Body of pancreas (tissue), 4 donors: ENCODE measurements around the gene PDCD1. TPM values are rescaled to one million over a fixed set of nuclear protein-coding genes. Genes with fewer than 3 reads are reported as not detected.
"Not testable (repeated sequence)": the region's sequence is repeated elsewhere in the genome, so short reads cannot be mapped to it uniquely, and the experiment has no call there.

ENCODE experiments used
- ATAC-seq: fragments of 150-250 bp; one replicate; pipeline ENCODE4 v1.9.1; 2016
- DNase-seq, 4 donors: peaks; one replicate each; pipeline ENCODE4 v3.0.0-alpha.2; 2019
- H3K27ac ChIP-seq, 4 donors: fragments of 200-600 bp; sonication (generic); 1 replicate in 3 of 4; 2 replicates in 1 of 4; pipeline versions ENCODE4 v1.5.1 to v1.6.1; 2016 to 2019; ENCODE audit warnings: mild to moderate bottlenecking in 1 of 4, mixed read lengths in 1 of 4, moderate library complexity in 1 of 4
- H3K27me3 ChIP-seq, 2 donors: fragments of 200-600 bp; sonication (generic); one replicate each; pipeline ENCODE4 v1.6.0; 2016; ENCODE audit warnings: mild to moderate bottlenecking in 1 of 2
- H3K36me3 ChIP-seq, 2 donors: fragments of 200-600 bp; sonication (generic); replicated peaks in 1 of 2; 2 replicates each; pipeline ENCODE4 v1.5.1; 2016; ENCODE audit warnings: low read depth in 2 of 2; ENCODE audit not compliant: insufficient read depth in 1 of 2
- H3K4me1 ChIP-seq: fragments of 200-600 bp; sonication (generic); one replicate; pipeline ENCODE4 v1.6.0; 2016
- H3K4me3 ChIP-seq, 2 donors: fragments of 200-600 bp; sonication (generic); 1 replicate in 1 of 2; 2 replicates in 1 of 2; pipeline ENCODE4 v1.5.1; 2016 to 2019
- H3K9me3 ChIP-seq, 3 donors: fragments of 200-600 bp; sonication (generic); 1 replicate in 2 of 3; 2 replicates in 1 of 3; pipeline ENCODE4 v1.5.1; 2016
- CTCF ChIP-seq, 7 experiments: fragments of 450-650 bp in 4 of 7; fragments of 200-600 bp in 3 of 7; sonication (generic) in 3 of 7; IDR thresholded peaks; one replicate each; pipeline ENCODE4 v1.5.1; 2016 to 2019; ENCODE audit warnings: antibody characterized with exemption in 7 of 7
- POLR2A ChIP-seq, 3 donors: fragments of 450-650 bp; IDR thresholded peaks; one replicate each; pipeline ENCODE4 v1.6.1; 2016; ENCODE audit warnings: antibody characterized with exemption in 3 of 3, mild to moderate bottlenecking in 2 of 3
- WGBS, 2 donors: methylation state at CpG; one replicate each; pipeline ENCODE4 v1.1.5; 2017; 5-methylcytosine and 5-hydroxymethylcytosine counted together
- intact Hi-C: fragments of 100-400 bp; cut with DNase I; formaldehyde crosslinking; loops from one replicate; pipeline ENCODE4 v1.15.1; 2023
- total RNA-seq, 2 donors: library from RNA; depleted of rRNA; stranded (reverse); fragments of >200 nt; gene quantifications; one replicate each; pipeline ENCODE4 v1.1.0, GENCODE V29; 2016

PDCD1 gene
- total RNA-seq, 2 donors from 2014 or later, result 0.99 to 1.3 TPM

DNA sequence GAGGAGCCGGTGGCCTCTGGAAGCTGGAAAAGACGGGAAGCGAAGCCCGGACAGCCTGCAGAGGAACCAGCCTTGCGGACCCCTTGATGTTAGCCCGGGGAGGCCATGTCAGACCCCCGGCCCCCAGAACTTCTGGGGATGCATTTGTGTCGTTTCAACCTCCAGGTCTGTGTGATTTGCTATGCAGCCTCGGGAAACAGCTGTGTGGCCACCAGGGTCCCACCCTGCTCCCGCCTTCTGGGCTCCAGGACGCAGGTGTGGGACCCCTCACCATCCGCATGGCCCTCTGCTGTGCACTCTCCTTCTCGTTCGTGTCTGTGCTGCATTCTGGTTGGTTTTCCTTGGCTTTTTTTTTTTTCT, 36.5 kb downstream of the PDCD1 start:
- intact Hi-C loops, result no loop called here
- DNase-seq (peak in 1 of 4 donors; percentile 8), ATAC-seq (no peak)
- H3K27me3 ChIP-seq, result no peaks in the 10 kb centered on the region
- no peaks in the 10 kb centered on the region for H3K36me3 ChIP-seq
- WGBS, 2 donors, result 60 to 64% methylated on average over 12 to 14 of the region's 14 CpGs
- TF ChIP-seq CTCF (IDR thresholded peaks at IDR 0.05) (no peak), POLR2A (IDR thresholded peaks at IDR 0.05) (no peak)
- no peak overlapping the region for H3K4me3 ChIP-seq
- no peak overlapping the region for H3K27ac ChIP-seq
- H3K4me1 ChIP-seq, result peaks cover 6% of the 10 kb centered on the region
- peaks cover 0 to 8% (median 0%) of the 10 kb centered on the region in 3 donors for H3K9me3 ChIP-seq

DNA sequence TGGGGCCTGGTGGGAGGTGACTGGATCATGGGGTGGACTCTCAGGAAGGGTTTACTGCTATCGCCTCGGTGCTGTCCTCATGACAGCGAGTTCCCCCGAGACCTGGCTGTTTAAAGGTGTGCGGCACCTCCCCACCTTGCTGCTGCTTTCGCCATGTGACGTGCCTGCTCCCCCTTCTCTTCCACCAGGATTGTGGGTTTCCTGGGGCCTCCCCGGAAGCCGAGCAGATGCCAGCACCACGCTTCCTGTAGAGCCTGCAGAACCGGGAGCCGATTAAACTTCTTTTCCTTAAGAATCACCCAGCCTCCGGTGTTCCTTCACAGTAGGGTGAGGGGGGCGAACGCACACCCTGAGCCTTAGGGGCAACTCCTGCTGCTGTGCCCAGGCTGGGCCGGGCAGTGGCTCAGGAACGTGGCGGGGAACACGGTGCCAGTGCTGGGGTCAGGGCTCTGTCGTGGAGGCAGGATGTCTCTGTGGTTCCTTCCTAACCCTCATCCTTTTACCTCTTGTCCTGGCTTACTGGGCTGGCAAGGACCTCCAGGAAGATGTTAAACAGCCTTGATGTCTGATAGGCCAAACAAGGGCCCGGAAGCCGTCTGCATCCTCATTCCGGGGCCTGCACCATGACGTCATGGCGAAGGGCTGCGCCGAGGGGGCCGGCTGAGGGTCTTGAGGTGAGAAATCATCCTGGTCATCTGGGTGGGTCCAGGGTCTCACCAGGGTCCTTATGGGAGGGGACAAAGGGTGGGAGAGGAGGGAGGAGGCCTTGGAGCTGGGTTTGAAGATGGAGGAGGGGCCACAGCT, 37.0 kb downstream of the PDCD1 start:
- Histone ChIP-seq H3K27me3 (no peaks in the 10 kb centered on the region), H3K4me1 (peaks cover 6% of the 10 kb centered on the region), H3K36me3 (no peaks in the 10 kb centered on the region), H3K27ac (no peak overlapping the region), H3K9me3 (peaks cover 0 to 2% (median 0%) of the 10 kb centered on the region in 3 donors), H3K4me3 (no peak overlapping the region)
- TF ChIP-seq POLR2A (IDR thresholded peaks at IDR 0.05), result no peak
- TF ChIP-seq CTCF (IDR thresholded peaks at IDR 0.05), result no peak
- intact Hi-C loops, result no loop called here
- no peak for ATAC-seq
- WGBS, 2 donors, result 72 to 80% methylated on average over 19 to 28 of the region's 28 CpGs
- DNase-seq, result no peak

DNA sequence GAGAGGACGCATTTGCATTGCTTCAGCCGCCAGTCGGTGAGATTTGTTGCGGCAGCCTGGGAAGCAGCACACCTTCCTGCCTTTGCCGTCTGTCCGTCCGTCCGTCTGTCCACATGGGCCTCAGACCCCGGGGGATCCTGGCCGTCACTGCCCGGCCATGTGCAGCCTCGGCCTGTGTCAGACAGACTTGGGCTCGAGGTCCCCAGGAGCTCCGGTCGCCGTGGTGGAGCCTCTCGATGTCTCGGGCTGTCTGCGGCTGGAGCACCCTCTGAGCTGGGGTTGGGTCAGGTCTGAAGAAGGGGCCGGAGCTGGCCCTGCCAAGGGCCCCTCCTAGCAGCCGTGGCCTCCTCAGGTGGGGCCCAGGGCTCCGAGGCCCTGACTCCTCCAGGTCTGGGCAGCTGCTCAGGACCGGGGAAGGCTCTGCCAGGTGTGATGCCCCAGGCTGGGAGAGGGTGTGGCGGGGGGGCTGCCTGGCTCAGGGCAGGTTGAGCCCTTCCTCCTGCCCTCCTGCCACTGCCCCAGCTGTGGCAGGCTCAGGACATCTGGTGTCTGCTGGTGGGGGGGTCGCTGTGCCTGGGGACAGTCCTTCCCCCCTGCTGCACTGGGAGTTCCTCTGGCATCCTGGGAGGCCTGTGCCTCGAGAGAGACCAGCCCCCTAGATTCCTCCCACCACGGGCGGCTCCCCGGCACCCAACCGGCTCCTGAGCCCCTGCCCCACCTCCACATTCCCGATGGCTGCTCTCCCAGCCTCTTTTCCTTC, 37.9 kb downstream of the PDCD1 start:
- H3K27me3 ChIP-seq, result no peaks in the 10 kb centered on the region

GRCh38 chr2:241819947-241820624, 38.6 kb downstream of the PDCD1 start:
- H3K27ac ChIP-seq, H3K27me3 ChIP-seq, H3K4me1 ChIP-seq, DNase-seq, ATAC-seq, H3K9me3 ChIP-seq, intact Hi-C loops, H3K4me3 ChIP-seq, H3K36me3 ChIP-seq: not testable (repeated sequence)
- WGBS, 2 donors, result 86 to 87% methylated on average over 17 to 27 of the region's 27 CpGs

More for the DNA sequence above, 37.9 kb downstream of the PDCD1 start:
- no peak overlapping the region for H3K4me3 ChIP-seq
- no peaks in the 10 kb centered on the region for H3K36me3 ChIP-seq
- ATAC-seq (no peak), DNase-seq (no peak)
- H3K27ac ChIP-seq, result no peak overlapping the region
- no peak for TF ChIP-seq POLR2A (IDR thresholded peaks at IDR 0.05)
- TF ChIP-seq CTCF (IDR thresholded peaks at IDR 0.05), result no peak
- peaks cover 6% of the 10 kb centered on the region for H3K4me1 ChIP-seq
- WGBS, 2 donors, result 91% methylated on average over 15 to 28 of the region's 31 CpGs
- H3K9me3 ChIP-seq, result no peaks in the 10 kb centered on the region
- intact Hi-C loops, result no loop called here

DNA sequence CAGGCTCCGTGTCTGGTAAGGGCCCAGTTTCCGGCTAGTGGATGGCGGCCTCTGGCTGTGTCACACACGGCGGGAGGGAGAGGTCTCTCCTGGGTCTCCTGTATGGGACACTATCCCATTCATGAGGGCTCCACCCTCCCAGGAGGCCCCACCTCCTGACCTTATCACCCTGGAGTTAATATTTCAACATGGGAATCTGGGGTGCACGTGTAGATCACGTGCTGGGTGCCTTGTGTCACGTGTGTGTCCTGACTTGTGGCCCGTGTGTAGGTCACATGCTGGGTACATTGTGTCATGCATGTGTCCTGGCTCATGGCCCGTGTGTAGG, 39.8 kb downstream of the PDCD1 start:
- Histone ChIP-seq H3K9me3 (no peaks in the 10 kb centered on the region), H3K4me3 (no peak overlapping the region), H3K27ac (no peak overlapping the region), H3K27me3 (no peaks in the 10 kb centered on the region), H3K4me1 (peaks cover 6% of the 10 kb centered on the region), H3K36me3 (no peaks in the 10 kb centered on the region)
- TF ChIP-seq CTCF (IDR thresholded peaks at IDR 0.05), result no peak
- no peak for TF ChIP-seq POLR2A (IDR thresholded peaks at IDR 0.05)
- intact Hi-C loops, result no loop called here
- DNase-seq, result peak in 3 of 4 donors; percentile 41 to 68 (median 44)
- no peak for ATAC-seq
- WGBS, 2 donors, result 29 to 39% methylated on average over 4 to 10 of the region's 10 CpGs
